ENCODE results near the gene CGN. TPM values are rescaled to one million over a fixed set of nuclear protein-coding genes. Genes with fewer than 3 reads are reported as not detected.

Gene CGN
- total and polyA plus RNA-seq, 2 of the 13 experiments (the other 11 are each of a cell fraction or from before 2014, with no cell fraction given), result 0.75 to 0.81 TPM

DNA sequence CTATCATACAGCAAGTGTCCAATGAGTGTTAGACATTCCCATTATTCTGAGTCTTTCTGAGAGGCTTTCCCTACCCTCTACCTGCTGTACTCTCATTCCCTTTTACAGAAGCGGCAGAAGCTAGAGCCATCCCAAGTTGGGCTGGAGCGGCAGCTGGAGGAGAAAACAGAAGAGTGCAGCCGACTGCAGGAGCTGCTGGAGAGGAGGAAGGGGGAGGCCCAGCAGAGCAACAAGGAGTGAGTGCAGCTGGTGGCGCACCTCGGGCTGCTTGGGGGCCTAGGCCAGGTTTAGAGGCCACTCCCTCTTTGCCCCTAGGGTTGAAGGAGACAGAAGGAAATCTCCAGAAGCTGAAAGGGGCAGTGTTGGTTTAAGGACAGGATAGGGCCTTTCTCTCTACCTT, 12.1 kb downstream of the CGN start (continued):
- TF ChIP-seq, protein P1, sequence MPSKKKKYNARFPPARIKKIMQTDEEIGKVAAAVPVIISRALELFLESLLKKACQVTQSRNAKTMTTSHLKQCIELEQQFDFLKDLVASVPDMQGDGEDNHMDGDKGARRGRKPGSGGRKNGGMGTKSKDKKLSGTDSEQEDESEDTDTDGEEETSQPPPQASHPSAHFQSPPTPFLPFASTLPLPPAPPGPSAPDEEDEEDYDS (CRISPR knock-in tag; IDR thresholded peaks at IDR 0.05), result no peak
- TF ChIP-seq ZNF12 (CRISPR knock-in tag; IDR thresholded peaks at IDR 0.05) (no peak), ZNF124 (CRISPR knock-in tag; IDR thresholded peaks at IDR 0.05) (no peak), ZNF343 (CRISPR knock-in tag; IDR thresholded peaks at IDR 0.05) (no peak), NPAS2 (CRISPR knock-in tag; IDR thresholded peaks at IDR 0.05; ENCODE audit: borderline replicate concordance) (no peak)

DNA sequence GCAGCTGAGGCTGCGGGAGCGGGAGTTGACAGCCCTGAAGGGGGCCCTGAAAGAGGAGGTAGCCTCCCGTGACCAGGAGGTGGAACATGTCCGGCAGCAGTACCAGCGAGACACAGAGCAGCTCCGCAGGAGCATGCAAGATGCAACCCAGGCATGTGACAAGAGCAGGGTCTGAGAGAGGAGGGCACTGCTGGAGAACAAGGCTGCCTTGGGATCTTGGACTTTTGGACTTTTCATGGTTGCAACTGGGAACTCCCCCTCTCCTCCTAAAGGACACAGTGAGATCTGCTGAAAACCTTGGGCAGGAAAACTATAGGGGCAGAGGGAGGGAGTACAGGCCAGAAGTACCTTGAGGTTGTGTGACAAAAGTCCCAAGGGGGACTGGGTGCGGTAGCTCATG, 13.5 kb downstream of the CGN start:
- H3K9me3 ChIP-seq (ENCODE audit: low read length), result no peaks in the 10 kb centered on the region
- no peak for FAIRE-seq
- no peak overlapping the region for H3K27ac ChIP-seq (ENCODE audit: extremely low read length, insufficient read depth, low read length)
- H3K79me2 ChIP-seq (ENCODE audit: insufficient read depth, low read length), result no peaks in the 10 kb centered on the region
- no peaks in the 10 kb centered on the region for H3K36me3 ChIP-seq (replicated peaks in 1 of 2; ENCODE audit: control insufficient read depth in 1 of 2, insufficient read depth in 2 of 2, low read length in 2 of 2)
- H3K27me3 ChIP-seq (ENCODE audit: control insufficient read depth in 1 of 2, insufficient read depth in 2 of 2, low read length in 2 of 2), result no peaks in the 10 kb centered on the region
- H3K9ac ChIP-seq (ENCODE audit: insufficient read depth, low read depth, low read length), result no peak overlapping the region
- BruUV-seq (replicated peaks), result no TSS peak
- no peak for TF ChIP-seq HNRNPUL1 (IDR thresholded peaks at IDR 0.05; ENCODE audit: low read depth, low read length)
- no peak for TF ChIP-seq FLYWCH1 (CRISPR knock-in tag; IDR thresholded peaks at IDR 0.05)
- TF ChIP-seq, protein P2, sequence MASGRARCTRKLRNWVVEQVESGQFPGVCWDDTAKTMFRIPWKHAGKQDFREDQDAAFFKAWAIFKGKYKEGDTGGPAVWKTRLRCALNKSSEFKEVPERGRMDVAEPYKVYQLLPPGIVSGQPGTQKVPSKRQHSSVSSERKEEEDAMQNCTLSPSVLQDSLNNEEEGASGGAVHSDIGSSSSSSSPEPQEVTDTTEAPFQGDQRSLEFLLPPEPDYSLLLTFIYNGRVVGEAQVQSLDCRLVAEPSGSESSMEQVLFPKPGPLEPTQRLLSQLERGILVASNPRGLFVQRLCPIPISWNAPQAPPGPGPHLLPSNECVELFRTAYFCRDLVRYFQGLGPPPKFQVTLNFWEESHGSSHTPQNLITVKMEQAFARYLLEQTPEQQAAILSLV (CRISPR knock-in tag; IDR thresholded peaks at IDR 0.05; ENCODE audit: borderline replicate concordance), result no peak
- no peak for TF ChIP-seq CBX1 (IDR thresholded peaks at IDR 0.05; ENCODE audit: low read depth)
- no peak for TF ChIP-seq ZNF550 (CRISPR knock-in tag; IDR thresholded peaks at IDR 0.05; ENCODE audit: borderline replicate concordance)
- TF ChIP-seq ZBTB20 (CRISPR knock-in tag; IDR thresholded peaks at IDR 0.05; ENCODE audit: borderline replicate concordance, low read depth), result no peak
- no peak for TF ChIP-seq SALL2 (CRISPR knock-in tag; IDR thresholded peaks at IDR 0.05)
- TF ChIP-seq, protein P3, sequence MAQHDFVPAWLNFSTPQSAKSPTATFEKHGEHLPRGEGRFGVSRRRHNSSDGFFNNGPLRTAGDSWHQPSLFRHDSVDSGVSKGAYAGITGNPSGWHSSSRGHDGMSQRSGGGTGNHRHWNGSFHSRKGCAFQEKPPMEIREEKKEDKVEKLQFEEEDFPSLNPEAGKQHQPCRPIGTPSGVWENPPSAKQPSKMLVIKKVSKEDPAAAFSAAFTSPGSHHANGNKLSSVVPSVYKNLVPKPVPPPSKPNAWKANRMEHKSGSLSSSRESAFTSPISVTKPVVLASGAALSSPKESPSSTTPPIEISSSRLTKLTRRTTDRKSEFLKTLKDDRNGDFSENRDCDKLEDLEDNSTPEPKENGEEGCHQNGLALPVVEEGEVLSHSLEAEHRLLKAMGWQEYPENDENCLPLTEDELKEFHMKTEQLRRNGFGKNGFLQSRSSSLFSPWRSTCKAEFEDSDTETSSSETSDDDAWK (CRISPR knock-in tag; IDR thresholded peaks at IDR 0.05), result no peak
- no peak for TF ChIP-seq CBFB (CRISPR knock-in tag; IDR thresholded peaks at IDR 0.05)
- TF ChIP-seq, protein P4, sequence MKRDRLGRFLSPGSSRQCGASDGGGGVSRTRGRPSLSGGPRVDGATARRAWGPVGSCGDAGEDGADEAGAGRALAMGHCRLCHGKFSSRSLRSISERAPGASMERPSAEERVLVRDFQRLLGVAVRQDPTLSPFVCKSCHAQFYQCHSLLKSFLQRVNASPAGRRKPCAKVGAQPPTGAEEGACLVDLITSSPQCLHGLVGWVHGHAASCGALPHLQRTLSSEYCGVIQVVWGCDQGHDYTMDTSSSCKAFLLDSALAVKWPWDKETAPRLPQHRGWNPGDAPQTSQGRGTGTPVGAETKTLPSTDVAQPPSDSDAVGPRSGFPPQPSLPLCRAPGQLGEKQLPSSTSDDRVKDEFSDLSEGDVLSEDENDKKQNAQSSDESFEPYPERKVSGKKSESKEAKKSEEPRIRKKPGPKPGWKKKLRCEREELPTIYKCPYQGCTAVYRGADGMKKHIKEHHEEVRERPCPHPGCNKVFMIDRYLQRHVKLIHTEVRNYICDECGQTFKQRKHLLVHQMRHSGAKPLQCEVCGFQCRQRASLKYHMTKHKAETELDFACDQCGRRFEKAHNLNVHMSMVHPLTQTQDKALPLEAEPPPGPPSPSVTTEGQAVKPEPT (CRISPR knock-in tag; IDR thresholded peaks at IDR 0.05; ENCODE audit: low read depth), result no peak
- no peak for TF ChIP-seq POLR2G (IDR thresholded peaks at IDR 0.05; ENCODE audit: low read depth, low read length)
- no peak for TF ChIP-seq HNRNPLL (IDR thresholded peaks at IDR 0.05; ENCODE audit: low read depth, low read length, poor library complexity, severe bottlenecking)
- TF ChIP-seq, protein P5, sequence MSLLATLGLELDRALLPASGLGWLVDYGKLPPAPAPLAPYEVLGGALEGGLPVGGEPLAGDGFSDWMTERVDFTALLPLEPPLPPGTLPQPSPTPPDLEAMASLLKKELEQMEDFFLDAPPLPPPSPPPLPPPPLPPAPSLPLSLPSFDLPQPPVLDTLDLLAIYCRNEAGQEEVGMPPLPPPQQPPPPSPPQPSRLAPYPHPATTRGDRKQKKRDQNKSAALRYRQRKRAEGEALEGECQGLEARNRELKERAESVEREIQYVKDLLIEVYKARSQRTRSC (CRISPR knock-in tag; IDR thresholded peaks at IDR 0.05; ENCODE audit: low read depth), result no peak
- no peak for TF ChIP-seq ZNF552 (CRISPR knock-in tag; IDR thresholded peaks at IDR 0.05; ENCODE audit: borderline replicate concordance)
- no peaks in the 10 kb centered on the region for H4K20me1 ChIP-seq (ENCODE audit: insufficient read depth, low read length)
- ChIA-PET CTCF (ENCODE audit: low intra/inter-chr PET ratio, low total read pairs) (no interaction called here), POLR2A (interaction anchor here (1.9 kb wide), 1 partner anchor 15 kb away, joined by 5 read pairs; no protein-coding TSS in a partner anchor)
- ATAC-seq, result no peak
- intact Hi-C loops (cut with micrococcal nuclease; ENCODE audit: unreplicated experiment), result no loop called here
- in situ Hi-C loops (cut with HindIII; ENCODE audit: extremely low pct_ligation_motif_present, low pct_unique_long_range_greater_than_20kb), result loop anchor here (25.0 kb wide), 1 partner anchor 213 kb away; no protein-coding TSS in a partner anchor
- H3K4me3 ChIP-seq (replicated peaks in 1 of 3; ENCODE audit: insufficient read depth in 1 of 3, low read depth in 2 of 3, low read length in 3 of 3), result no peak overlapping the region
- peaks cover 11% of the 10 kb centered on the region for H3K4me1 ChIP-seq (ENCODE audit: insufficient read depth, low read length)
- 98% methylated on average over 7 of the region's 7 CpGs for WGBS (ENCODE audit: low lambda C conversion rate)
- no peak overlapping the region for H2AFZ ChIP-seq (ENCODE audit: low read length)
- no peak overlapping the region for H3K4me2 ChIP-seq (ENCODE audit: low read depth, low read length)
- no peak for DNase-seq (ENCODE audit: low spot score)
